IPS-NIHi7 (cell line): ENCODE results near the gene PIK3R1.
"Not testable (repeated sequence)": the region's sequence is repeated elsewhere in the genome, so short reads cannot be mapped to it uniquely, and the experiment has no call there.

Experiments
- DNase-seq: peaks from one replicate; pipeline ENCODE4 v3.0.0; 2012; ENCODE audit warnings: mixed read lengths; ENCODE audit errors: extremely low spot score

Gene PIK3R1

DNA sequence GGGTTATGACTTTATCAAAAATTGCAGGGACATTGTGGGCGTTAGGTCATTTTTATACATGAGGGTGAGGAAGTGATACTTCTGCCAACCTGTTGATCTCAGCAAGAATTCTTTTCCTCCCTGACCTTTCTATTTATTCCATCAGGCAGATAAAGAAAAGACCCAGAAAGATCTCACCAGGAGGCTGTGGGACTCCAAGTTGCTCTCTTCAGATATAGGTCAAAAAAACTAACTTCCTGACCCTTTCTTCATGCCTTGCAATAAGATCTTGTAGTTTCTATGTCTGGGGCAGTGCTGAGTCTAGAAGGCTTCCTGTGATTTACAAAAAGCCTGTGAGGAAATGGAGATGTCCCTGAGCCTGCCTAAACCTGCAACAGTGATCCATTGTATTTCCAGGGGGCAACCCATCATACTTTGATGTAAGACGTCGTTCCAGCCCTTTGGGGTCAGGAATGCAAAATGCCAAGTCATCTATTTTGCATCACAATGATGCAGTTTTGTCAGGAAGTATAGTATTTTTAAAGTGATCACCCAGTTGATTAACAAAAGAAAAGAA lies 22.0 kb upstream of the PIK3R1 start:
- peak; percentile 42 for DNase-seq

DNA sequence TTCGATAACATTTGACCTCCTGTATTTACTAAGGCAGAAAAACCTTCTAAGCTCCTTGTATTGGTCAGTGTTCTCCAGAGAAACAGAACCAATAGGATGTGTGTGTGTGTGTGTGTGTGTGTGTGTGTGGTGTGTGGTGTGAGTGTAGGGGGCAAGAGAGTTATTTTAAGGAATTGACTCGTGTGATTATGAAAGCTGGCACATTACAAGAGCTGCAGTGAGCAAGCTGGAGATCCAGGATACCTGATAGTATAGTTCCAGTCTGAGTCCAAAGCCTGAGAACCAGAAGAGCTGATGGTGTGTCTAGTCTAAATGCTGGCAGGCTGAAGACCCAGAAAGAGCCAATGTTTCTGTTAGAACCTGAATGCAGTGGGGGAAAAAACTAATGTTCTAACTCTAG lies 21.2 kb upstream of the PIK3R1 start:
- no peak for DNase-seq

DNA sequence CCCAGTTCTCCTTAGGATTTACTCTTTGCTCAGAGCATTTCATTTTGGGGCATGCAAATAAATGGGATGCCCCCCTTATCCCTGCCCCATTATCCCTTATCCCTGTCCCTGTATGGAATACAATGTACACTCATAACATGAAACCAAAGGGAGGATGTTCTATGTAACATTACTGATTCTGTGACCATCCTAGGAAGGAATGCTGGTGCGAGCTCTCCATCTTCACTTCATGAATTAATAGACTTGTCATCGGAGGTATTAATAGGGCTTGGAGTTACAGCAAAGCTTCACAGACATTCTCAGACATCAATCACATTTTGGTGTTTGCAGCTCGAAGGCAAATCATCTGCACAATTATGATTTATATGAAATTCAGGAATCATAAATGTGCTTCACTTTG lies 20.4 kb upstream of the PIK3R1 start:
- no peak for DNase-seq

- no peak for DNase-seq
These were observed 18.7 kb upstream of the PIK3R1 start for GRCh38 chr5:68196876-68197275.

GRCh38 chr5:68200288-68200687 lies 15.3 kb upstream of the PIK3R1 start:
- no peak for DNase-seq

DNA sequence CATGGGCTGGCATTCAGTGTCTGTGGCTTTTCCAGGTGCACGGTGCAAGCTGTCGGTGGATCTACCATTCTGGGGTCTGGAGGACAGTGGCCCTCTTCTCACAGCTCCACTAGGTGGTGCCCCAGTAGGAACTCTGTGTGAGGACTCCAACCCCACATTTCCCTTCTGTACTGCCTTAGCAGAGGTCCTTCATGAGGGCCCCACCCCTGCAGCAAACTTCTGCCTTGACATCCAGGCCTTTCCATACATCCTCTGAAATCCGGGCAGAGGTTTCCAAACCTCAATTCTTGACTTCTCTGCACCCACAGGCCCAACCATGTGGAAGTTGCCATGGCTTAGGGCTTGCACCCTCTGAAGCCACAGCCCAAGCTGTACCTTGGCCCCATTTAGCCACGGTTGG lies 4.9 kb upstream of the PIK3R1 start:
- DNase-seq = not testable (repeated sequence)

- peak; percentile 62 for DNase-seq
These were observed 911 bp upstream of the PIK3R1 start for GRCh38 chr5:68214482-68215207.

- DNase-seq = peak; percentile 65
These were observed 315 bp downstream of the PIK3R1 start for GRCh38 chr5:68215898-68216244.

DNA sequence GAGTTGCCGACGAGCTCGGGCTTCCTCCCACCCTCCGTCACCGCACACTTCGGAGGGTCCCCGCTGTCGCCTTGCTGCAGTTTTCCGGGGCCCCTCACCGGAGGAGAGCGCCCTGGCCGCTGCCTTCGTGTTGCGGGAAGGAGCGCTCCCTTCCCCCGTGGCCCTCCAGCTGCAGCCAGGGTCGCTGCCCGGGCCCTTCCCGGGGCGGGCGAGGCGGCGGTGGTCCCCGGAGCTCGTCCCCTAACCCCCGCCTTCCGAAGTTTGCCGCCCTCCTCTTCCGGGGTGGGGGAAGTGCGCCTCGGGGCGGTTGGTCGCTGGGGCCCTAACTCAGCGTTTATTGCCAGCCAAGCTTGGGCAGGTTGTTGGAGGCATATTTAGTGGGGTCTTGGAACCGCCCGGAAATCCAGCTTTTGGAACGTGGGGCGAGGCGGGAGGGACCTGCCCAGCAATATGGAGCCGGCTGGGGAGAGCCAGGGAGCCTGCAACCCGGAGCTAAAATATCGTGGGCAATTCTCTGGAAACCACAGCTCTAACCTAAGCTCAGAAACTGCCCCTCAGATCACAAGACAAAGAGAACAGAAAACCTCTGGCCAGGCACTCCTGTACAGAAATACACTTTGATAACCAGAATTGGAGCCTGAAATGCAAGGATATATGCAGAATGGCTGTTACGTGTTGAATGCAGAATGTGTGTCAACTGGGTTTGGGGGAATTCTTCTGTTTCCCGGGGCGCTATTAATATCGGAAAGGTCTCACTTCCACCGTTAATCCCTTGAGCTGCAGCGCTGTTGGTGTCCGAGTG lies 890 bp downstream of the PIK3R1 start:
- peak; percentile 56 for DNase-seq

DNA sequence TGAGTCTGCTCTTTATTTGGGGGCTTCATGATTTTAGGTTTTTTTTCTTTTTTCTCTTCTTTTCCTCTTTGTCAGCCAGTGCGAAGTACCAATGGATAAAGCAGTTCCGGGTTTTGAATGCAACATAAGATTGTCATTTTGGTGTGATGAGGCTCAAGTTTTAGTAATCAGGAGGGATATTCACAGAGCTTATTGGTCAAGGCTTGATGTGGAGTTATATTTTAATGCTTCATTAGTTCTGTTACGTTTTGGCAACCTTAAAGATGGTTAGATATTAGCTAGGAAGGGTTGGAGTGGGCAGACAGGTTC lies 1.4 kb downstream of the PIK3R1 start:
- DNase-seq = no peak

DNA sequence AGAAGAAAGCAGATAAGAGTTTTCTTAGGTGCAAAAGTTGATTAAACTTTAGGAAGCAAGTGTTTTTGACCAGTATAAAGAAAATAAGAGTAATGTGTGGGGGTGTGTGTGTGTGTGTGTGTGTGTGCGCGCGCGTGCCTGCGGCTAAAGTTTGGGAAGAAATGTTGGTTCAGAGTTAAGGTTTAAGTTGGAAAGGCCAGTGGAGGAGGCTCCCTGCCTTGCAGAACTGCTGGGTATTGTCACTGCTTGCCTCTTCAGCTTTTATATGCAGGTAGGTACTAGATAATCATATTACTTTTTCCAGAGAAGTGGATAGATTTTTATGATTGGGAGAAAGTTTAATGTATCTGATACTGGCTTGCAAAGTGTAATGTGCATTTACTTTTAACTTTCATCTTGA lies 2.0 kb downstream of the PIK3R1 start:
- DNase-seq = no peak

DNA sequence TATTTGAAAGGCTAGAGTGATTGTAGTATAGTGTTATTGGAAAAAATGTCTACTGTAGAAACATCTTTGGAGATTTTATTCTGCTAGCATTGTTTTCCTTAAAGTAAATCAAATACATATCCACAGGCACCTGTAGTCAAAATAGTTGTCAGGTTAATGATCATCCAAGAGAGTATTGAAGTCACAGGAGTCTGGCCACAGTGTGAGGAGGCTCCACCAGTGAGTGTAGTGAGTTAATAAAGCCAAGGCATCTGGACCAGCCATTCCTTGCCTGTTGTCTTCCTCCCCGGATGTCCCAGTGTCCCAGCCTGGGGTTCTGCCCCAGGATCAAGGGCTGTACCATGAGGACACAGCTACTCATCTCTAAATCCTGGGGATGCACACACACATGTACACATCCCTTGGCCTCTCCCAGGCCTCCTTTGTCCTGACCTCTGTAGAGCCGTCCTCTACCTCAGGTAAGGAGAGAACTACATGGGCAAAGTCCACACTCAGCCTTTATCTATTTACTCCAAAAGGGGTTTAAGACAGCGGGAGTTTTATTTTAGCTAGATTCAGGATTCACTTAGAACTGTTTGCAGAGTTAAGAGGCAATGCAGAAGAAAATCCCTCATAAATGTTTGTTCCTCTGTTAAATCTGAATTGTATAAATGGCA lies 3.7 kb downstream of the PIK3R1 start:
- DNase-seq = no peak

- no peak for DNase-seq
These were observed 4.7 kb downstream of the PIK3R1 start for GRCh38 chr5:68220260-68220659.

DNA sequence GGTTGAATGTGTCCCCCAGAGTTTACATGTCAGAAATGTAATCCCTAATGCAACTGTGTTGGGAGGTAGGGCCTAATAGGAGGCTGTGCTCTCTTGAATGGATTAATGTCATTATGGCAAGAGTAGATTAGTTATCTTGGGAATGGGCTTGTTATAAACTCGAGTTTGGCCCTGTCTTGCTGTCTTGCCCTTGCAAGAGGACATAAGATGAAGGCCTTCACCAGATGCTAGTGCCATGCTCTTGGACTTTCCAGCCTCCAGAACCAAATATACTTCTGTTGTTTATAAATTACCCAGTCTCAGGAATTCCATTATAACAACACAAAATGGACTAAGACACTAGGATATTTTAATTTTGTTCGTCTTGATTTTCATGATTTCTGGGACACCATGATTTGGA lies 5.4 kb downstream of the PIK3R1 start:
- no peak for DNase-seq

GRCh38 chr5:68221488-68221887 lies 5.9 kb downstream of the PIK3R1 start:
- DNase-seq = no peak

DNA sequence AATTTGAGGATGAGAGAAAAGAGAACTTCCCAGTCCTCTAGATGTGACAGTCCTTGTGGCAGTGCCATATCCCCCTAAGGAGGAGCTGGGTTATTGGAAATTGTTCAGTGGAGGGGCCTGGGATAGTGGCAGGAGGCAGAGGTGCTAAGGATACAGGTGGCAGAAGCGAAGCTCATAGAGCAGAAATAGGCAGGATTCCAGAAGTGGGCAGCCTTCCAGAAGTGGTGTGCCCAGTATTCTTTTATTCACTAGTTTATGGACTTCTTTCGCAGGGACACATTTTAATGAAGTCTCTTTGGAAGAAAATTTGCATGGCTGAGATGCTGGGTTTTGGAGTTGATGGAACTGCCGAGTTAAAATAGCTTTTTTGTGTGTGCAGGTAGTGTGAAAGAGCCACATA lies 6.8 kb downstream of the PIK3R1 start:
- DNase-seq = no peak

GRCh38 chr5:68222824-68223354 lies 7.3 kb downstream of the PIK3R1 start:
- DNase-seq = no peak

DNA sequence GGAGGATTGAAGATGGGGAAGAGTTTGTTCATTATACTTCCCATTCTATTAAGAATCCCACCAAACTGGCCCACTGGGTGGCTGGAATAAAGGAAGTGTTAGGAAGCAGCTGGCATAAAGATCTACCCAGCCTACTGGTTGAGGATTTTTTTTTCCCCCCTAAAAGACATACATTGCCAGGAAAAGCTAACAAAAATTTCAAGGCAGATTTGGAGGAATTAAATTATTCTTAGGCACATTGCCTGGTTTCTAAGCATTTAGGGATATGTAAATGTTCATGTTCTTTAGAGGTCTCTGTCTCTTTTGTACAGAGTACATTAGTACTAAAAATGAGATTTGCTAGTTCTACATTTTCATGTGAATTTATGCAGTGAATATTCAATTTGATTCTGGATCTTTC lies 8.3 kb downstream of the PIK3R1 start:
- no peak for DNase-seq

DNA sequence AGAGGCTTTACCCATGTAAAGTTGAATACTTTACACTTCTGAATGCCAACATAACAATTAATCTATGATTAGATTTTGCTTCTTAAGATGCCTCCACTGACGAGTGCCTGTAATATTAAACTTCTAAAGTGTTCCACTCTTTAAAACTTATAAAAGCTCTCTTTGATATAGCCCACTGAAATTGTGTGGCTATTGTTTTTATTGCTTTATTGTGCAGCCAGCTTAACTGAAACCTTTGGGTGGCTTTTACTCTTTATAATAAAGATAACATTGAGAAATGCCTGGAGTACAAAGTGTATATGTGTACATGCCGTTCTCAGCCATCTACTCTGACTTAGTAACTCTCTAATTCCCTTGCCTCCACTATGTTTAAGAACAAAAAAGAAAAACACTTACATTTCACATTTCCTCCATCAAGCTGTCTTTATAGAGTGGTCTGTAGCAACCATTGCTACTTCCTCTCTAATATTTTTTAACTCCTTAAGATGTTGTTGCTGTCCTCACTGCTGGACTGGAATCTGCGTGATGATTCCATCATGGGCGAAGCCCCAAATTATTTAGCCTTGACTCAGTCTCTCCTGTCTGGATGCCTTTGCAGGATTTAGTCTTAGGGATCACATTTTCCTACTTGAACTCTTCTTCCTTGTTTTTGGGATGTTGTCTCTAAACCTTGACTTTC lies 9.1 kb downstream of the PIK3R1 start:
- no peak for DNase-seq

- no peak for DNase-seq
These were observed 9.8 kb downstream of the PIK3R1 start for GRCh38 chr5:68225188-68225910.

DNA sequence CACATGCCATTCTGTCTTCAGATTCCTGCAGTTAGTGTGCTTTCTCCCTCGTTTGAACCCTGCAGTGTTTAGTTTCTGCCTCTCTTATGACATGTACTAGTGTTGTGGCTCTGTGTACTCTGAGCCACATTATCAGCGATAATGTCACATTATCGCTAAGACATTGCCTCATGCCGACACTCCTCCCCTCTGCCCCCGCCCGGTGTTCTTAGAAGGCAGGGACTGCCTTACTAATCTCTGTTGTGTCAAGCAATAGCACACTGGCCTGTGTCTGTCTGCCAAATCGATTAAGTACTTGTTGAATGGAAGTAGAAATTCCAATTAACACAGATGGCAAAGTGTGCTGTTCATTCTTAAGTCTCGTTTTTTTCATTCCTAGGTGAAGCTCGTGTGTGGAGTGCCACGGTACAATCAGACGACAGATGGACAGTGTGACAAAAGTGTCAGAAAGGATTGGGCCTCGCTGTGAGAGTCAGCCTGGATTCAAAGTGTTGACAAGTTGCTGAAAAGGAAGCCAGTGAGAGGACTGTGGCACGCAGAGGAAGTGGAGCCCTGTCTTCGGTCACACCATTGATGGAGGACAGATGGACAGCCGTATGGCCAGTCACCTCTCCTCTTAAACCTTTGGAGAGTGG lies 10.5 kb downstream of the PIK3R1 start:
- no peak for DNase-seq
